22Rv1 (cell line): Measurements from ENCODE around the gene NSG1.

Experiments
- CTCF ChIP-seq: fragments of 450-650 bp; IDR thresholded peaks from 2 replicates; pipeline ENCODE4 v1.5.1; 2017; ENCODE audit warnings: mild to moderate bottlenecking
- ZFX ChIP-seq: fragments of 450-650 bp; IDR thresholded peaks from 2 replicates; pipeline ENCODE4 v1.6.1; 2017; ENCODE audit warnings: antibody characterized with exemption, borderline replicate concordance

- TF ChIP-seq CTCF (no peak), ZFX (no peak)
These were observed 45.6 kb downstream of the NSG1 start for GRCh38 chr4:4432341-4433125.
